ENCODE data around the gene GPBP1.
"Not testable (repeated sequence)": the region's sequence is repeated elsewhere in the genome, so short reads cannot be mapped to it uniquely, and the experiment has no call there.

Gene GPBP1

GRCh38 chr5:57177479-57178156 lies 3.8 kb downstream of the GPBP1 start:
- DNase-seq: no peak

- DNase-seq: not testable (repeated sequence)
Measured at GRCh38 chr5:57178238-57178637, 4.4 kb downstream of the GPBP1 start.

GRCh38 chr5:57179262-57180200 lies 5.7 kb downstream of the GPBP1 start:
- no peak for DNase-seq

DNA sequence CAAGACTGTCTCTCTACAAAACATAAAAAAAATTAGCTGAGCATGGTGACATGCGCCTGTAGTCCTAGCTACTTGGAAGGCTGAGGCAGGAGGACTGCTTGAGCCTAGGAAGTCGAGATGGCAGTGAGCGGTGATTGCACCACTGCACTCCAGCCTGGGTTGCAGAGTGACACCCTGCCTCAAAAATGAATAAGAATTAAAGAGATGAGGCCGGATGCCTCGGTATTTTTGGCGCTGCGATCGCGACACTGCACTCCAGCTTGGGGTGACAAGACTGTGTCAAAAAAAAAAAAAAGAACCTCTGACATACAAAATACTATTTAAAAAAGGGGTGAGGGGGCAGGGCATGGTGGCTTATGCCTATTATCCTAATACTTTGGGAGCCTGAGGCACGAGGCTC lies 7.3 kb downstream of the GPBP1 start:
- no peak for DNase-seq

DNA sequence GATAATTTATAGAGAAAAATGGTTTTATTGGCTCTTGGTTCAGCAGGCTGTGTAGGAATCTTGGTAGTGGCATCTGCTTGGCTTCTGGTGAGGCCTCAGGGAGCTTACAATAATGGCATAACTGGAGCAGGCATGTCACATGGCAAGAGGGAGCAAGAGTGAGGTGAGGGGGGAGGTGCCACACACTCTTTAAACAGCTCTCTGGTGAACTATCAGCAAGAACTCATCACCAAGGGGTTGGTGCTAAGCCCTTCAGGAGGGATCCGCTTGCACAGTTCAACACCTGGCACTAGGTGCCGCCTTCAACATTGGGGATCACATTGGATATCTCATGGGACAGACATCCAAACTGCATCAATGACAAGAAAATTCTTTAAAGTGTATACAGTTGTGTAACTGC lies 10.5 kb downstream of the GPBP1 start:
- DNase-seq: no peak

- no peak for DNase-seq
Measured at GRCh38 chr5:57185313-57185712, 11.5 kb downstream of the GPBP1 start.

DNA sequence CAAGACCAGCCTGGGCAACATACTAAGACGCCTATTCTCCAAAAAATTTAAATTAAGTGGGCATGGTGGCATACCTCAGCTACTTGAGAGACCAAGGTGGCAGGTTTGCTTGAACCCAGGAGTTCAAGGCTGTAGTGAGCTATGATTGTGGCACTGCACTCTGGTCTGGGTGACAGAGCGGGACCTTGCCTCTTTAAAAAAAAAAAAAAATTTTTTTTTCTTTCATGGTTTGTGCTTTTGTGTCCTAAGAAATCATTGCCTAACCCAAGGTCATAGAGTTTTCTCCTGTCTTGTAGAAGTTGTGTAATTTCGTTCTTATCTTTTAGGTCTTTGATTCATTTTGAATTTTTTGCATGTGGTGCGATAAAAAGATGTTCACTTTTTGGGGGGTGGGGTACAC lies 12.3 kb downstream of the GPBP1 start:
- DNase-seq: no peak

- not testable (repeated sequence) for DNase-seq
Measured at GRCh38 chr5:57187977-57188376, 14.1 kb downstream of the GPBP1 start.

DNA sequence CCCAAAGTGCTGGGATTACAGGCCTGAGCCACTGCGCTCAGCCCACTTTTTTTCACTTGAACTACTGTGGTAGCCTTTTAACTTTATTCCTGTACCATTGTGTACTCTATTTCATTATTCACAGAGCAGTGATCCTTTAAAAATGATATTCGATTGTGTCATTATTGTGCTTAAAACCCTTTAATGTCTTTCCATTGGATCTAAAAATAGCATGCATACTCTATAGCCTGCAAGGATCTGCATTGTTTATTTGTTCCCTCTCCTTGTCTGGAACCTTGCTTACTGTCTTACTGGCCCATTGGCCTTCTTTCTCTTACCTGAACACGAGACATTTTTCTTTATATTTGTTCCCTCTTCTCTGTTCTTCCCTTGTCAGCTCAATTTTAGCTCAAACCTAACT lies 15.7 kb downstream of the GPBP1 start:
- DNase-seq: no peak

DNA sequence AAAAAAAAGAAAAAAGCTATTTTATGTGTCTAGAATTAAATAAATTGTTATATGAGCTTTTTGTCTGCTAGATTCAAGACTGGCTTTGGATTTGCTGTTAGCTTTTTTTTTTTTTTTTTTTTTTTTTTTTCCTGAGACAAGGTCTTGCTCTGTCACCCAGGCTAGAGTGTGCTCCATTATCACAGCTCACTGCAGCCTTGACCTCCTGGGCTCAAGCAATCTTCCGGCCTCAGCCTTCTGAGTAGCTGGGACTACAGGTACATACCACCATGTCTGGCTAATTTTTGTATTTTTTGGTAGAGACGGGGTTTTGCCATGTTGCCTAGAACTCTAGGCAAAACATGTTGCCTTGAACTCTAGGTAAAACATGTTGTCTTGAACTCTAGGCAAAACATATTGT lies 16.7 kb downstream of the GPBP1 start:
- DNase-seq: no peak

DNA sequence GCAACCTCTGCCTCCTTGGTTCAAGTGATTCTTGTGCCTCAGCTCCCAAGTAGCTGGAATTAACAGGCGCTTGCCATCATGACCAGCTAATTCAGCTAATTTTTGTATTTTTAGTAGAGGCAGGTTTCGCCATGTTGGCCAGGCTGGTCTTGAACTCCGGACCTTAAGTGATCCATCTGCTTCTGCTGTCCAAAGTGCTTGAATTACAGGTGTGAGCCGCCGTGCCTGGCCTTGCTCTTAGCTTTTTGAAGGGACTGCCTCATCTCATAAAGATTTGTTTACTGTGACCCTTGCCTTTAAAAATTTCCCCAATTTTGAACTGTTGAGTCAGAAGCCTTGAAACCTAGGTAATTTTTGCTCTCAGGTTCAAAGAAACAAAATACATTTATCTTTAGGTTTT lies 17.3 kb downstream of the GPBP1 start:
- no peak for DNase-seq

DNA sequence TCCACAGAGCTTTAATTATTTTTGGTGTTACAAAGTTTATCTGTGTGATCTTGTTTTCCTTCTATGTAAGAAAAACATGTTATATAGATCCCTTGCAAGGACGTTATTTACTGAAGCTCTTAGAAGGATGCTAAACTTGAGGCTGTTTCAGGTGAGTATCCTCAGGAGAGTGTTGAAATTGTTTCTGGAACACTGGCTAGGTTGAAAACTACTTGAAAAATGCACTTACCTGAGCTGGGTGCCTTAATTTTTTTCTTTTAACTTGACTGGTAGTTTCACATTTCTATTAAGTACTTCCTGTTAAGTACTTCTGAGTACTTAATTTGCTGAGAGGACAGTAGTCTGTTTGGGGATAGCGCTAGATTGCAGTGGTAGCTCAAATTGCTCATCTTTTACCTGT lies 18.1 kb downstream of the GPBP1 start:
- no peak for DNase-seq

DNA sequence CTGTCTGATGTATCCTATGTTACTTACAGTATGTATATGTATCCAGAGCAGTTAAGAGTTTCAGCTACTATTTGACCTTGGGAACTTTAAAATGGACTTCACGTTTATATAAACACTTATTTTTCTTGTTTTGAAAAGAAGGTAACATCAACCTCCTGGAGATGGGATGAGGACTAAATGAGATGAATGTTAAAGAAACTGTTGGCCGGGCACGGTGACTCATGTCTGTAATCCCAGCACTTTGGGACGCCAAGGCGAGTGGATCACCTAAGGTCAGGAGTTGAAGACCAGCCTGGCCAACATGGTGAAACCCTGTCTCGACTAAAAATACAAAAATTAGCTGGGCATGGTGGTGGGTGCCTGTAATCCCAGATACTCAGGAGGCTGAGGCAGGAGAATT lies 19.0 kb downstream of the GPBP1 start:
- not testable (repeated sequence) for DNase-seq

GRCh38 chr5:57193757-57194413 lies 20.0 kb downstream of the GPBP1 start:
- DNase-seq: no peak

GRCh38 chr5:57194653-57195052 lies 20.8 kb downstream of the GPBP1 start:
- DNase-seq: no peak

DNA sequence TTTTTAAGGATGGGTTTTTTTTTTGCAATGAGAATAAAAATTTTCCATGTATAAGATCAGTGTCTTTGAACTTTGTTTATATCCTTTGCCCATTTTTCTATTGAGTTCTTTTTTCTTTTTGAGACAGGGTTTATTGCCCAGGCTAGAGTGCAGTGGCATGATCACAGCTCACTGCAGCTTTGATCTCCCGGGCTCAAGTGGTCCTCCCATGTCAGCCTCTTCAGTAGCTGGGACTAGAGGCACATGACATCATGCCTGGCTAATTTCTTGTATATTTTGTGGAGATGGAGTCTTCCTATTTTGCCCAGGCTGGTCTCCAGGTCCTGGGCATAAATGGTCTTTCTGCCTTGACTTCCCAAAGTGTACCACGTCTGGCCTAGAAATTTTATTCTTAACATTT lies 21.2 kb downstream of the GPBP1 start:
- no peak for DNase-seq

DNA sequence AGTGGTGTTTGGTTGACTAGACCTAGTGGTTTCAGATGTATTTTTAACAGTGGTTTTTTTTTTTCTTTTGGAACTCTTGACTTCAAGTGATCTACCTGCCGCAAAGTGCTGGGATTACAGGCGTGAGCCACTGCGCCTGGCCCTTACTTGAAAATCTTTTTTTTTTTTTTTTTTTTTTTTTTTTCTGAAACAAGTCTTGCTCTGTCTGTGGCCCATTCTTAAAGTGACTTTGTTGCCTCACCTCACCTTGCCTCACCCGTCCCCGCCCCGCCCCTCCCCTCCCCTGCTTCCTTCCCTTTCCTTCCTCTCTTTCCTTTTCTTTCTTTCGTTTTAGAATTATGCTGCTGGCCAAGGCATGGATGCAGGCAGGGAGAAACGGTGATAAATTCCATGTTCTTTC lies 26.0 kb downstream of the GPBP1 start:
- DNase-seq: no peak

GRCh38 chr5:57202811-57203210 lies 29.0 kb downstream of the GPBP1 start:
- no peak for DNase-seq

GRCh38 chr5:57207007-57207653 lies 33.3 kb downstream of the GPBP1 start:
- DNase-seq: no peak

DNA sequence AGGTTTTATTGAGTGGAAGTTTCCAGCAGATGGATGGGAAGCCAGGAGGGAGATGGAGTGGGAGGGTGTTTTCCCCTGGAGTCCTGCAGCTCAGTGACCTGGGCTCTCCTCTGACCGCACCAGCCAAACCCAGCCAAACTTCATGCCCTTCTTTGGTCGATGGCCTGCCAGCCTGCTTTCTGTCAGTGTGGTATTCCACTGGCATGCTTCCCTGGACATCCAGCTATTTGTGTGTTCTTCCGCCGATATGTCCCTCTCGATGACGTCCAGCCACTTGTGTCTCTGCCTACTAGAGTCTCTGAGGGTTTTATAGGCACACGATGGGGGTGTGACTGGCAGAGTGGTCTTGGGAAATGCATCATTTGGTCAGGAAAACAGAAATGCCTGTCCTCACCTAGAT lies 33.8 kb downstream of the GPBP1 start:
- no peak for DNase-seq

- DNase-seq: no peak
Measured at GRCh38 chr5:57209316-57210040, 35.6 kb downstream of the GPBP1 start.

- DNase-seq: no peak
Measured at GRCh38 chr5:57210633-57211032, 36.8 kb downstream of the GPBP1 start.

- no peak for DNase-seq
Measured at GRCh38 chr5:57211039-57211438, 37.2 kb downstream of the GPBP1 start.

All from NCI-H1105 treated with DMSO at 0.1 percent for 48 hours (cell line).